MG63 (cell line): ENCODE measurements around the gene CMTM8. TPM values are rescaled to one million over a fixed set of nuclear protein-coding genes. Genes with fewer than 3 reads are reported as not detected.

ENCODE experiments used
- DNase-seq: peaks from one replicate; pipeline ENCODE4 v3.0.0-alpha.2; 2020
- H3K27me3 ChIP-seq: fragments of 250-450 bp; sonication (Bioruptor Pico); 2 replicates; pipeline ENCODE4 v1.5.1; 2020; ENCODE audit warnings: mild to moderate bottlenecking, moderate library complexity
- H3K36me3 ChIP-seq: fragments of 250-450 bp; sonication (Bioruptor Pico); 2 replicates; pipeline ENCODE4 v1.5.1; 2020; ENCODE audit warnings: mild to moderate bottlenecking, moderate library complexity
- H3K4me3 ChIP-seq: fragments of 250-450 bp; sonication (Bioruptor Pico); 2 replicates; pipeline ENCODE4 v1.5.1; 2020; ENCODE audit warnings: mild to moderate bottlenecking, moderate library complexity
- H3K9me3 ChIP-seq: fragments of 250-450 bp; sonication (Bioruptor Pico); 2 replicates; pipeline ENCODE4 v1.5.1; 2020; ENCODE audit warnings: mild to moderate bottlenecking, moderate library complexity
- total RNA-seq: library from RNA; depleted of rRNA; stranded (reverse); fragments of >200 nt; shearing (Covaris generic); gene quantifications from 2 replicates; pipeline ENCODE4 v1.2.3, GENCODE V29; 2014; ENCODE audit warnings: low replicate concordance

CMTM8 gene
- total RNA-seq, 1 experiment from 2014 or later = not detected

- Histone ChIP-seq H3K36me3 (no peaks in the 10 kb centered on the region), H3K9me3 (no peaks in the 10 kb centered on the region), H3K27me3 (no peaks in the 10 kb centered on the region), H3K4me3 (no peak overlapping the region)
- DNase-seq = no peak
These were observed 52.1 kb downstream of the CMTM8 start for GRCh38 chr3:32290619-32291018.

- no peak overlapping the region for H3K4me3 ChIP-seq
These were observed 53.8 kb downstream of the CMTM8 start for GRCh38 chr3:32292085-32292796.

GRCh38 chr3:32293903-32294302, 55.4 kb downstream of the CMTM8 start:
- Histone ChIP-seq H3K4me3 (no peak overlapping the region), H3K36me3 (no peaks in the 10 kb centered on the region), H3K27me3 (no peaks in the 10 kb centered on the region), H3K9me3 (no peaks in the 10 kb centered on the region)
- no peak for DNase-seq

More at GRCh38 chr3:32292085-32292796, 53.8 kb downstream of the CMTM8 start:
- no peaks in the 10 kb centered on the region for H3K36me3 ChIP-seq
- H3K27me3 ChIP-seq = no peaks in the 10 kb centered on the region
- DNase-seq = no peak
- no peaks in the 10 kb centered on the region for H3K9me3 ChIP-seq

- DNase-seq = peak; percentile 6
These were observed 58.0 kb downstream of the CMTM8 start for GRCh38 chr3:32296251-32297204.

GRCh38 chr3:32297366-32297765, 58.9 kb downstream of the CMTM8 start:
- Histone ChIP-seq H3K36me3 (no peaks in the 10 kb centered on the region), H3K4me3 (no peak overlapping the region), H3K27me3 (no peaks in the 10 kb centered on the region), H3K9me3 (no peaks in the 10 kb centered on the region)
- no peak for DNase-seq

More at GRCh38 chr3:32296251-32297204, 58.0 kb downstream of the CMTM8 start:
- H3K36me3 ChIP-seq = no peaks in the 10 kb centered on the region
- no peaks in the 10 kb centered on the region for H3K27me3 ChIP-seq
- H3K4me3 ChIP-seq = no peak overlapping the region
- H3K9me3 ChIP-seq = no peaks in the 10 kb centered on the region

GRCh38 chr3:32301426-32301825, 62.9 kb downstream of the CMTM8 start:
- no peak for DNase-seq
- no peaks in the 10 kb centered on the region for H3K27me3 ChIP-seq

GRCh38 chr3:32302601-32303398, 64.3 kb downstream of the CMTM8 start:
- H3K27me3 ChIP-seq = no peaks in the 10 kb centered on the region
- H3K9me3 ChIP-seq = no peaks in the 10 kb centered on the region
- H3K4me3 ChIP-seq = no peak overlapping the region
- DNase-seq = no peak
- H3K36me3 ChIP-seq = no peaks in the 10 kb centered on the region

More at GRCh38 chr3:32301426-32301825, 62.9 kb downstream of the CMTM8 start:
- Histone ChIP-seq H3K36me3 (no peaks in the 10 kb centered on the region), H3K4me3 (no peak overlapping the region), H3K9me3 (no peaks in the 10 kb centered on the region)

GRCh38 chr3:32303399-32303747, 64.9 kb downstream of the CMTM8 start:
- Histone ChIP-seq H3K4me3 (no peak overlapping the region), H3K9me3 (no peaks in the 10 kb centered on the region), H3K27me3 (no peaks in the 10 kb centered on the region), H3K36me3 (no peaks in the 10 kb centered on the region)
- no peak for DNase-seq

- DNase-seq = no peak
- H3K4me3 ChIP-seq = no peak overlapping the region
- H3K9me3 ChIP-seq = no peaks in the 10 kb centered on the region
- no peaks in the 10 kb centered on the region for H3K27me3 ChIP-seq
- no peaks in the 10 kb centered on the region for H3K36me3 ChIP-seq
These were observed 65.7 kb downstream of the CMTM8 start for GRCh38 chr3:32303977-32304881.

GRCh38 chr3:32305361-32305876, 66.9 kb downstream of the CMTM8 start:
- no peak for DNase-seq
- no peaks in the 10 kb centered on the region for H3K27me3 ChIP-seq
- H3K9me3 ChIP-seq = no peaks in the 10 kb centered on the region
- H3K36me3 ChIP-seq = no peaks in the 10 kb centered on the region
- H3K4me3 ChIP-seq = no peak overlapping the region

- Histone ChIP-seq H3K9me3 (no peaks in the 10 kb centered on the region), H3K36me3 (no peaks in the 10 kb centered on the region), H3K27me3 (no peaks in the 10 kb centered on the region), H3K4me3 (no peak overlapping the region)
- DNase-seq = no peak
These were observed 67.6 kb downstream of the CMTM8 start for GRCh38 chr3:32306072-32306471.

GRCh38 chr3:32307591-32307990, 69.1 kb downstream of the CMTM8 start:
- Histone ChIP-seq H3K36me3 (no peaks in the 10 kb centered on the region), H3K4me3 (no peak overlapping the region), H3K27me3 (no peaks in the 10 kb centered on the region), H3K9me3 (no peaks in the 10 kb centered on the region)
- DNase-seq = no peak

GRCh38 chr3:32308378-32308777, 69.9 kb downstream of the CMTM8 start:
- no peaks in the 10 kb centered on the region for H3K9me3 ChIP-seq
- DNase-seq = no peak
- H3K36me3 ChIP-seq = no peaks in the 10 kb centered on the region

GRCh38 chr3:32309654-32310242, 71.3 kb downstream of the CMTM8 start:
- DNase-seq = no peak
- Histone ChIP-seq H3K4me3 (no peak overlapping the region), H3K27me3 (no peaks in the 10 kb centered on the region), H3K9me3 (no peaks in the 10 kb centered on the region), H3K36me3 (no peaks in the 10 kb centered on the region)

More at GRCh38 chr3:32308378-32308777, 69.9 kb downstream of the CMTM8 start:
- no peak overlapping the region for H3K4me3 ChIP-seq
- H3K27me3 ChIP-seq = no peaks in the 10 kb centered on the region

- Histone ChIP-seq H3K36me3 (no peaks in the 10 kb centered on the region), H3K4me3 (no peak overlapping the region), H3K9me3 (no peaks in the 10 kb centered on the region), H3K27me3 (no peaks in the 10 kb centered on the region)
- DNase-seq = no peak
These were observed 71.9 kb downstream of the CMTM8 start for GRCh38 chr3:32310336-32310735.
